HCT116 (cell line): ENCODE measurements around the gene PHKG2.

Experiments used
- ATF3 ChIP-seq: IDR thresholded peaks from 2 replicates; pipeline ENCODE4 v1.6.1; 2012
- CTCF ChIP-seq, 3 experiments: fragments of 200-600 bp in 1 of 3; sonication (generic) in 1 of 3; IDR thresholded peaks in 2 of 3; conservative IDR thresholded peaks in 1 of 3; 2 replicates each; pipeline ENCODE4 v1.5.1; 2012 to 2017; ENCODE audit warnings: low read depth in 2 of 3, low read length in 2 of 3, antibody characterized with exemption in 1 of 3, borderline replicate concordance in 1 of 3, control low read depth in 1 of 3, mild to moderate bottlenecking in 1 of 3, mixed read lengths in 1 of 3, mixed run types in 1 of 3, moderate library complexity in 1 of 3; ENCODE audit not compliant: insufficient read depth in 1 of 3
- EZH2 ChIP-seq: fragments of 200-600 bp; sonication (generic); IDR thresholded peaks from 2 replicates; pipeline ENCODE4 v1.6.1; 2017; ENCODE audit warnings: antibody characterized with exemption, mixed run types
- MAX ChIP-seq: IDR thresholded peaks from 2 replicates; pipeline ENCODE4 v1.6.1; 2012
- POLR2A ChIP-seq: IDR thresholded peaks from 2 replicates; pipeline ENCODE4 v1.7.0; 2011; ENCODE audit warnings: borderline replicate concordance; ENCODE audit not compliant: insufficient read depth, insufficient read length; ENCODE audit errors: extremely low read depth
- REST ChIP-seq: IDR thresholded peaks from 2 replicates; pipeline ENCODE4 v1.6.1; 2012; ENCODE audit warnings: low read depth

- TF ChIP-seq CTCF (IDR thresholded peaks at IDR 0.05 in 2 of 3, conservative IDR thresholded peaks at IDR 0.05 in 1 of 3; ENCODE audit: borderline replicate concordance in 1 of 3, insufficient read depth in 1 of 3, low read depth in 2 of 3, low read length in 2 of 3) = no peak
- no peak for TF ChIP-seq POLR2A
- TF ChIP-seq MAX = no peak
- TF ChIP-seq EZH2 = no peak
- no peak for TF ChIP-seq ATF3
- no peak for TF ChIP-seq REST
Observed at GRCh38 chr16:30794634-30795033, 46.4 kb downstream of the PHKG2 start.
